Forelimb muscle (tissue), 1 donor: Measurements from ENCODE around the gene C17orf67. TPM values are rescaled to one million over a fixed set of nuclear protein-coding genes. Genes with fewer than 3 reads are reported as not detected.

Experiments
- DNase-seq: peaks from one replicate; pipeline ENCODE4 v3.0.0-alpha.2; 2013; ENCODE audit warnings: low read depth
- polyA plus RNA-seq: library from polyadenylated mRNA; unstranded; fragments of 120-200 nt; gene quantifications from one replicate; pipeline ENCODE4 v1.2.1, GENCODE V29; 2013; ENCODE audit not compliant: insufficient read length

C17orf67 gene
- polyA plus RNA-seq, 1 donor, result 1.5 TPM

- no peak for DNase-seq
These were observed 25.2 kb downstream of the C17orf67 start for GRCh38 chr17:56808503-56808902.

DNA sequence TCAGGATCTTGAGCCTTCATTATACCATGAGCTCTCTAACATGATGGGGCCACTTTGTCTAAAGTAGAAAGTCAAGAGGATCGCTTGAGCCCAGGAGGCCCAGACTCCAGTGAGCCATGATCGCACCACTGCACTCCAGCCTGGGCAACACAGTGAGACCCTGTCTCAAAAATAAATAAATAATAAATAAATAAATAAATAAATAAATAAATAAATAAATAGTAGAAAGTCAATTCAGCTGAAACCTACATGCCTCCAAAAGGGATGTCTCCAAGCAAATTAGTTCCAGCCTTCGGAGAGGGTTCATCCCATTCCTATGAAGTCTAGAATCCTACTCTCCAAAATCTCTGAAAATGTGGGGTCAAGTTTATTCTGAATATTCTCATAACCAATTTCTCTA lies 26.0 kb downstream of the C17orf67 start:
- DNase-seq, result no peak

DNA sequence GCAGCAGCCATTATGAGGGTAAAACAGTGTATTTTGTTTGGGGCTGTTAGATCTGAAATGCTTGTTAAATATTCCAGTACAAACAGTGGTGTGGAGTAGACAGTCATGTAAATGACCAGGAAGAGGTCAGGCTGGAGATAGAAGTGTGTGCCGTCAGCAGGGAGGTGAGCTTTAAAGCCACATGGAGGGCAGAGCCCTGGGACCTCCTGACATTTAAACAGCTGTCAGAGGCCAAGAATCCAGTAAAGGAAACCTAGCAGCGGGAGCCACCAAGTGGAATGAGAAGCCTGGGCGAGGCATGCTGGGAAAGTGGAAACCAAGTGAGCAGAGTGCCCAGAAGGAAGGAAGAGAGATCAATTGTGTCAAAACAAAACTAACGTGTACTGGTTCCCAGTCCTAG lies 26.8 kb downstream of the C17orf67 start:
- DNase-seq, result no peak

DNA sequence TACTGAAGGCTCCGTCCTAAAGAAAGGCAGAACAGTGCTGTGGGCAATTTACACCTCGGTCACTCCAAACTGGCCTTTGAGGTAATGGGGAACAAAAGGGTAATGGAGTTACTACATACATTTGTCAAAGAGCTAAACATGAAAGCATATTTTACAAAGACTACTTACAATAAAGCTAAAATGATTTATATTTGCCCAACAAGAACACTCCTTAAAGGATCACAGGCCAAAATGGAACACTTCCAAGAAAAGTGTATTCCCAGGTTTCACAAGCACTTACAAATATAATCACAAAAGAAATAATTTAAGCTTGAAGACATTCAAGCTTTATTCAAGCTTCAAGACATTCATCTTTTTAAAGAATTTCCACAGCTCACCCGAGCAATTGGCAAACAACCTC lies 29.3 kb downstream of the C17orf67 start:
- no peak for DNase-seq

DNA sequence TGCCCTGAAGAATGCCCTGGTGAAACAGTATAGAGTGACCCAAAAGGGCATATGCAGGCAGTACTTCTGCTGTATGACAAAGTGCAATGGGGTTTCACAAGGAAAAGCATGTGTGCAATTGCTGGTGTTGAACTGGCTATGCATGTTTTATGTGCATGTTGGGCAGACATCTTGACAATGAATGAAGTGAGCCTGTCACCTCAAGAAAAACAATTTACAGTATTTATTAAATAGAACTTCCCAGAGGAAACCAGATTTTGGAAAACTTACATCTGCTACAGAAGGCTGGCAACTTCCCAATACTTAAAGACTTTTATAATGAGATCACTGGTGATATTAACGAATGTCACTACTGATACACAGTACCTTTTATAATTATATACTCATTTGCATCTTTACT lies 30.6 kb downstream of the C17orf67 start:
- DNase-seq, result no peak

GRCh38 chr17:56801459-56802178 lies 32.1 kb downstream of the C17orf67 start:
- no peak for DNase-seq

GRCh38 chr17:56798916-56799315 lies 34.8 kb downstream of the C17orf67 start:
- no peak for DNase-seq

GRCh38 chr17:56796536-56796935 lies 37.2 kb downstream of the C17orf67 start:
- DNase-seq, result no peak

DNA sequence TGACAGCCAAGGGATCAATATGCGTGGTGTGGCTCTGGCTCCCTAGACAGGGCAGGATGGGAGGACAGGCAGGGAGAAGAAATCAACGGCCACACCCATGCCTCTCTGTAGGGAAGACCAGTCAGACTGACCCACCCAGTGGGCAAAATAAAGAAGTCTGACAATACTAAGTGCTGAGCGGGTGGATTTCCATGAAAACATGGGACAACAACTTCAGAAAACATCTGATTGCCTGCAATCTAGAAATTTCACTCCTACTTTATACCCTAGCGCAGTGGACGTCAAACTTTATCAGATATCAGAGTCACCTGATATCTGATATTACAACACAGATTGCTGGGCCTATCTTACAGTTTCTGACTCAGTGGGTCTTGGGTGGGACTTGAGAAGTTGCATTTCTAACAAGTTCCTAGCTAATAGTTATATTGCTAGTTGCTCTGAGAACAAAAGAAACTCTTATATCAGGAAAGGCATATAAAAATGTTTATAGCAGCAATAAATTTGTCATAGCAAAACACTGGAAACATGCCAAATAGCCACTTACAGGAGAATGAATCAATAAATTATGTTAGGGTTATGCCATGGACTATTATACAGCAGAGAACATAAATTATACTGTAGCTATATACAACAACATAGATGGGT lies 38.4 kb downstream of the C17orf67 start:
- no peak for DNase-seq

GRCh38 chr17:56793957-56794356 lies 39.8 kb downstream of the C17orf67 start:
- no peak for DNase-seq

DNA sequence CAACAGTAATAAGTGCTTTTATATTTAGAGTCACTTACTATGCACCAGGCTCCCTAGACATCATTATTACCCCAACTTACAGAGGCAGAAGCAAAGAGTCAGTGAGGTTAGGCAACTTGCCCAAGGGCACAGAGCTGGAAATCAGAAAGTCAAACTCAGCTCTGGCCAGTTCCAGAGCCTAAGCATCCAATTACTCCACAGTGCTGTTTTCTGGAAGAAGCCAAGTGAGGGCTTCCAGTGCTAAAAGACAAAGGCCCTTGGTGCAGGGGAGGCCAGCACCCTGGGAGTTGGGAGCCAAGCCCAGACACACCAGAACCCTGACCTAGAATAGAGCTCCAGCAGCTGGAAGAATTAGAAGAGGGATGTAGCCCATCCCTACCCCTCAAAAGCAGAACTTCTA lies 40.2 kb downstream of the C17orf67 start:
- DNase-seq, result no peak

DNA sequence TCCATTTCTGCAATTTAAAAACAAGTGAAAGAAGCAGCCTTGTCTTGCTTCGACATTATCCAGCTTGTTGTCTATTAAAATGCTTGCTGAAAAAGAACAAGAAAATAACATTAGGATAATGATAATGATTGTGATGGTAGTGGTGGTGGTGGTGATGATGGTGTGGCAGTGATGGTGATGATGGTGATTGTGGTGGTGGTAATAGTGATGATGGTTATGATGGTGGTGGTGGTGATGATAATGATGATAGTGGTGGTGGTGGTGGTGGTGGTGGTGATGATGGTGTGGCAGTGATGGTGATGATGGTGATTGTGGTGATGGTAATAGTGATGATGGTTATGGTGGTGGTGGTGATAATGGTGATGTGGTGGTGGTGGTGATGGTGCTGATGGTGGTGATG lies 41.5 kb downstream of the C17orf67 start:
- no peak for DNase-seq

DNA sequence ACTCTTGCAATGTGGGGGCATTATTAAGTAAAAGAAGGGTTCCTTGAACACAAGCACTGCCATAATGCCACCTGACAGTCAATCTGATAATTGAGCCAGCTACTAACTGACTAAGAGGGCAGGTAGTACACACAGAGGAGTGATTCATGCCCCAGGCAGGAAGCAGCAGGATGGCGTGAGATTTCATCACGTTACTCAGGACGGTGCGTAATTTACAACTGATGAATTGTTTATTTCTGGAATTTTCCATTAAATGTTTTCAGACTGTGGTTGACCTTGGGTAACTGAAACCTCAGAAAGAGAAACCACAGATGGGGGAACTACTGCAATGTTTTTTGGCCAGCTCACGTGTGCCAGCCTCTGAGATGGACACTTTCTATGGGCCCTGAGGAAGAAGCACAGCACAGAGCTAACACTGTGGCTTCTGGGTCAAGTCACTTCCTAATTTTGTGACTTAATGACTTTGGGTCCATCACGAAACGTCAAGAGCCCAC lies 46.7 kb downstream of the C17orf67 start:
- DNase-seq, result no peak

GRCh38 chr17:56785997-56786680 lies 47.6 kb downstream of the C17orf67 start:
- DNase-seq, result no peak

- DNase-seq, result no peak
These were observed 48.3 kb downstream of the C17orf67 start for GRCh38 chr17:56785405-56785804.

GRCh38 chr17:56782338-56782737 lies 51.4 kb downstream of the C17orf67 start:
- DNase-seq, result no peak

- DNase-seq, result no peak
These were observed 51.8 kb downstream of the C17orf67 start for GRCh38 chr17:56781906-56782305.

DNA sequence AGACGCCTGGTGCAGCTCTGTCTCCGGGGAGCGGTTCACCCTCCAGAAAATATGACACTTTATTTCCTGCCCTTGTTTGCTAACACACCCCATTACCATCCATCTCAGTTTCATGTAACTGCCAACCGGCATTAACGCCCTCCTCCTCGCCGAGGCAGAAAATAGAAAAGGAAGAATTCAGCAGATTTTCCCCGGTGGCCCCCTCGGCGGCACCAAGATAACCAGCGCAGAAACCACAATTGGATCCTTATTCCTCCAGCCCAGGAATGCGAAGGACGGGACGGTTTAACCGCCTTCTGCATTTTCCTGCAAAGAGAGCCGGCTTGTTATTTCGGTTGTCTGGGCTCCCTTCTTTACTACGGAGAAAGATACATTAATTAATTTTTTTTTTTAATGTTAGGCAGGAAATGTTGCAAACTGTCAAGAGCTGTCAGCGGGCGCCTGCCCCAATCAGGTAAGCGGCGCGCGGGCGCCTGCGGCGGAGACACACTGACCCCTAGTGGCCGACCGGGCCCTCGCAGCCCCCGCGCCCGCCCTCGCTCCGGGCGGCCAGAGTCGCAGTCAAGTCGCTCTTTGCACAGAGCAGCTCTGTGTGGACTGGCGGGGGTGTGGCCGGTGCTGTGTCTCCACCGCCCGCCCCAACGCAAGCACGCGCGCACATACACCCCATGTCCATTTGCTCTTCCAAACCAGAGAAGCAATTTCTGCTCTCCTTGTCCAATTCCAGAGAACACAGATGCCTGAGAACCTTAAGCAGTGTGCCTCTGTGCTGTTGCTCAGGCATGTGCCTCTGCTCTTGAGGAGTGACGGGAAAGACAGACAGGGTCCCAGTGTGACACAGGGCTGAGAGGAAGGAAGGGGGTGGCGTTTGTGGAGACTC lies 53.6 kb downstream of the C17orf67 start:
- no peak for DNase-seq

DNA sequence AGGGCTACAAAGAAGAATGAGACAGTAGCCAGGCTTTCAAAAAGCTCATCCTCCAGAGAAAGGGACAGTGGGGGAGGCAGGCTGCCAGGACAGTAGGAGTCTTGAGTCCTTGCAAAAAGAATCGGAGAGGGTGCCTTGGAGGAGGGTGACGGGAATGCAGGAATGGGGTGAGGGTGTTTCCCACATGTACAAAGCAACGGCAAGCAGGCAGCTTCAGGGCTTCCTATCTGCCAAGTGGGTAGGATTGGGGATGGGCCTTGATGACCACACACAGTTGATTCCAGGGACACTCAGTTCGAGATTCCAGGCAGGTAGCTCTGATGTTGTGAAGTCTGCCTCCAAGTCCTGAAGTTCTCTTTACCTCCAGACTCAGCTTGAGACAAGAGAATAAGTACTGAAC lies 54.4 kb downstream of the C17orf67 start:
- no peak for DNase-seq

DNA sequence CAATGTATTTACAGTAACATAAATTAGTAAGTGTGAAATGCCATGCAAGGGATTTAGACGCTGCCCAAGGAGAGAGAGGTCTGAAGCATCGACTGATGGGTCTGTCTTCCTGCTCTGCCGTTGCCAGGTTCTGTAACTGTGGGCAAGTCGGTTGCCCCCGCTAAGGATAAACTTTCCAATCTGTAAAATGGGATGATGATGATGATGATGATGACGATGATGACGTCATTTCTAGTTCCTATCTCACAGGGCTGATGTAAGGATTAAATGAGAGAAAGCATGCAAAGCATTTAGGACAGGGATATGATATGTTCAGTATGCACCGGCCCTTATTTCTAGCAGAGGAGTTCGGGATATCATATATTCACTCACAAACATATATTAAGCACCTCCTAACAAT lies 54.8 kb downstream of the C17orf67 start:
- DNase-seq, result no peak

GRCh38 chr17:56777859-56778258 lies 55.9 kb downstream of the C17orf67 start:
- DNase-seq, result no peak

GRCh38 chr17:56774650-56775049 lies 59.1 kb downstream of the C17orf67 start:
- DNase-seq, result no peak
